Germinal center (tissue), 1 donor: Measurements from ENCODE around the gene GYPC.
"Not testable (repeated sequence)": the region's sequence is repeated elsewhere in the genome, so short reads cannot be mapped to it uniquely, and the experiment has no call there.

Experiments
- DNase-seq: peaks from one replicate; pipeline ENCODE4 v3.0.0; 2012; ENCODE audit warnings: mixed read lengths, low spot score

The GYPC gene

GRCh38 chr2:126671488-126671887 is 15.5 kb downstream of the GYPC start:
- DNase-seq, result no peak

- no peak for DNase-seq
Measured at GRCh38 chr2:126672980-126673605, 17.1 kb downstream of the GYPC start.

GRCh38 chr2:126674075-126674744 is 18.3 kb downstream of the GYPC start:
- DNase-seq, result no peak

- DNase-seq, result no peak
Measured at GRCh38 chr2:126675637-126676036, 19.7 kb downstream of the GYPC start.

- DNase-seq, result no peak
Measured at GRCh38 chr2:126676221-126677175, 20.5 kb downstream of the GYPC start.

- DNase-seq, result no peak
Measured at GRCh38 chr2:126677176-126677538, 21.2 kb downstream of the GYPC start.

- DNase-seq, result no peak
Measured at GRCh38 chr2:126678269-126679065, 22.5 kb downstream of the GYPC start.

GRCh38 chr2:126679094-126679713 is 23.2 kb downstream of the GYPC start:
- DNase-seq, result no peak

GRCh38 chr2:126681505-126681904 is 25.5 kb downstream of the GYPC start:
- DNase-seq, result no peak

GRCh38 chr2:126685629-126686028 is 29.7 kb downstream of the GYPC start:
- DNase-seq, result no peak

GRCh38 chr2:126686286-126686685 is 30.3 kb downstream of the GYPC start:
- DNase-seq, result no peak

- no peak for DNase-seq
Measured at GRCh38 chr2:126686841-126687485, 31.0 kb downstream of the GYPC start.

GRCh38 chr2:126687503-126687902 is 31.5 kb downstream of the GYPC start:
- DNase-seq, result no peak

GRCh38 chr2:126688594-126688993 is 32.6 kb downstream of the GYPC start:
- not testable (repeated sequence) for DNase-seq

GRCh38 chr2:126692241-126692640 is 36.3 kb downstream of the GYPC start:
- not testable (repeated sequence) for DNase-seq

- not testable (repeated sequence) for DNase-seq
Measured at GRCh38 chr2:126692934-126693592, 37.1 kb downstream of the GYPC start.

- no peak for DNase-seq
Measured at GRCh38 chr2:126696644-126697520, 40.9 kb downstream of the GYPC start.

- DNase-seq, result no peak
Measured at GRCh38 chr2:126698376-126698775, 42.4 kb downstream of the GYPC start.

GRCh38 chr2:126699018-126699417 is 43.1 kb downstream of the GYPC start:
- no peak for DNase-seq
